Activated CD8-positive, alpha-beta memory T cell treated with anti-CD3 and anti-CD28 coated beads, Interleukin-2, amount 10 ng/mL, durations not matched to agents 7 days and 5 days (primary cell): ENCODE measurements around the gene SCN3A. TPM values are rescaled to one million over a fixed set of nuclear protein-coding genes. Genes with fewer than 3 reads are reported as not detected.

ENCODE experiments used
- ATAC-seq: fragments of 150-1000 bp; cut with Tn5 transposase; one replicate; pipeline ENCODE4 v1.10.0; 2021; ENCODE audit warnings: moderate library complexity
- CTCF ChIA-PET: fragments of 350-600 bp; sonication (Branson Sonifier 250); formaldehyde crosslinking; loops from one replicate; lab custom pipeline; 2021; ENCODE audit warnings: antibody characterized with exemption; lab: Charles Lee
- DNase-seq: peaks from one replicate; pipeline ENCODE4 v3.0.0-alpha.2; 2020
- H3K27ac Mint-ChIP-seq: one replicate; pipeline ENCODE4 v1.8.0; 2021; ENCODE audit warnings: mild to moderate bottlenecking, mixed read lengths
- H3K27me3 Mint-ChIP-seq: one replicate; pipeline ENCODE4 v1.8.0; 2021; ENCODE audit warnings: mixed read lengths
- H3K36me3 Mint-ChIP-seq: one replicate; pipeline ENCODE4 v1.8.0; 2021; ENCODE audit warnings: mild to moderate bottlenecking, mixed read lengths
- H3K4me1 Mint-ChIP-seq: one replicate; pipeline ENCODE4 v1.8.0; 2021; ENCODE audit warnings: mixed read lengths
- H3K4me3 Mint-ChIP-seq: one replicate; pipeline ENCODE4 v1.8.0; 2021; ENCODE audit warnings: mild to moderate bottlenecking, moderate library complexity, mixed read lengths
- H3K9me3 Mint-ChIP-seq: one replicate; pipeline ENCODE4 v1.8.0; 2022; ENCODE audit warnings: low read depth, mixed read lengths
- total RNA-seq, 2 experiments: library from RNA; stranded (reverse); gene quantifications; one replicate each; pipeline ENCODE4 v1.2.3, GENCODE V29; 2021

The SCN3A gene
- total RNA-seq, 2 experiments from 2014 or later: 0.07 TPM; not detected in 1

GRCh38 chr2:165214093-165214492 lies 10.2 kb upstream of the SCN3A start:
- no peak for DNase-seq
- Mint-ChIP-seq H3K27ac (no peak overlapping the region), H3K9me3 (no peaks in the 10 kb centered on the region), H3K27me3 (no peaks in the 10 kb centered on the region), H3K4me3 (no peak overlapping the region), H3K36me3 (no peaks in the 10 kb centered on the region), H3K4me1 (no peaks in the 10 kb centered on the region)
- CTCF ChIA-PET: no interaction called here
- no peak for ATAC-seq

DNA sequence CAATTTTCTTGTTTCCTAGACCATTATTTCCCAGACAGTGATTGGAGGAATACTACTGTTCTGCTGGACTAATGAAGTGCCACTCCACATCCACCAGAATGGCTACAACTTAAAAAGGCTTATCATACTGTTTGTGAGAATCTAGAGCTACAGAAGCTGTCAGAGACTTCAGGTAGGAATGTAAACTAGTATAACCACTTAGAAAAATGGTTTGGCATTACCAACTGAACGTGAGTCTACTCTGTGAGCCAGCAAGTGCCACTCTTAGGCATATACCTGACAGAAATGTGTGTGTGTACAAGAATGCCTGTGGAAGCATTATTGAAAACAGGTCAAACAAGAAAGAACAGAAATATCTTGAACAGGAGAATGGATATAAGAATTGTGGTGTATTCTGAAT lies 4.2 kb upstream of the SCN3A start:
- CTCF ChIA-PET: no interaction called here
- no peak for ATAC-seq
- Mint-ChIP-seq H3K27ac (no peak overlapping the region), H3K4me1 (peaks cover 3% of the 10 kb centered on the region), H3K9me3 (no peaks in the 10 kb centered on the region), H3K36me3 (no peaks in the 10 kb centered on the region), H3K27me3 (no peaks in the 10 kb centered on the region), H3K4me3 (no peak overlapping the region)
- DNase-seq: no peak

- CTCF ChIA-PET: no interaction called here
- H3K27ac Mint-ChIP-seq: no peak overlapping the region
- peaks cover 3% of the 10 kb centered on the region for H3K4me1 Mint-ChIP-seq
- ATAC-seq: no peak
- H3K36me3 Mint-ChIP-seq: no peaks in the 10 kb centered on the region
- DNase-seq: no peak
- no peaks in the 10 kb centered on the region for H3K27me3 Mint-ChIP-seq
- H3K9me3 Mint-ChIP-seq: no peaks in the 10 kb centered on the region
- H3K4me3 Mint-ChIP-seq: no peak overlapping the region
Observed at GRCh38 chr2:165205865-165206264, 2.0 kb upstream of the SCN3A start.

DNA sequence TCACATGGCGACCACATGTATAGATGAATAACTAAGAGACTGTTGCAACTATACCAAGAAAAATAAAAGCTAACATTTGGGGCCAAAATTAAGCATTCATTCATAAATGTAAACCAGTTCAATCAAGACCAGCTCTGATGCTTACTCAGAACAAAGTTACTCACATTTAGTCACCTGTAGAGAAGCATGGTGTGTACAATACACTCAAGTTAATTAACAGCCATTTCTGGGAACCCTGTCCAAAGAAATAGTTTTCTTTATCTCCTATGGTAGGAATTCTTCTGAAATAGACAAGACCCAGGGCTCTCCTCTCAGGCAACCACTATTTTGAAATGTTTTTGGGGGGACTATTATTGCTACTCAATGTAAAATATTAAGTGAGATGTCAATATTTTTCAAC lies 1.6 kb downstream of the SCN3A start:
- Mint-ChIP-seq H3K9me3 (no peaks in the 10 kb centered on the region), H3K4me3 (no peak overlapping the region), H3K4me1 (peaks cover 3% of the 10 kb centered on the region), H3K27ac (no peak overlapping the region), H3K27me3 (no peaks in the 10 kb centered on the region), H3K36me3 (no peaks in the 10 kb centered on the region)
- DNase-seq (no peak), ATAC-seq (no peak)
- CTCF ChIA-PET: no interaction called here

GRCh38 chr2:165198181-165198580 lies 5.7 kb downstream of the SCN3A start:
- Mint-ChIP-seq H3K4me1 (no peaks in the 10 kb centered on the region), H3K36me3 (no peaks in the 10 kb centered on the region), H3K4me3 (no peak overlapping the region), H3K27me3 (no peaks in the 10 kb centered on the region), H3K27ac (no peak overlapping the region), H3K9me3 (no peaks in the 10 kb centered on the region)
- CTCF ChIA-PET: no interaction called here
- DNase-seq (no peak), ATAC-seq (no peak)

DNA sequence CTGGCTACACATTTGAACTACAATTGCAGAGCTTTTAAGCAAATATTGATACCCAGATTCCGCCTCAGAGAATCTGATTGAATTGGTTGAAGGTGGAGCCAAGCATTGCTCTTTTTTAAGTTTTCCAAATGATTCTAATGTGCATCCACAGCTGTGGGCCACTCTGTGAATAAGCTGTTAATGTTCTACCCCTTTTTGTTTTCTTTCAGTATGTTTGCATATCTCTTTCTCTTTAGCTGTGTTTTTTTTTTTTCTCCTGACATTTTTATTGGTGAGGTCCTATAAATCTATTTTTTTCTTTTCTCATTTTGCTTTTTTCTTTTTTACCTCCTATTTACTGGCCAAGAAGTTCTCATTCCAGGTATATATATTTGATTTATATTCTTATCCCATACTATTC lies 6.5 kb downstream of the SCN3A start:
- H3K27me3 Mint-ChIP-seq: no peaks in the 10 kb centered on the region
- no peaks in the 10 kb centered on the region for H3K36me3 Mint-ChIP-seq
- H3K27ac Mint-ChIP-seq: no peak overlapping the region
- H3K4me1 Mint-ChIP-seq: no peaks in the 10 kb centered on the region
- H3K4me3 Mint-ChIP-seq: no peak overlapping the region
- DNase-seq: no peak
- CTCF ChIA-PET: interaction anchor here (0.6 kb wide), 1 partner anchor 847 kb away, joined by 4 read pairs; no protein-coding TSS in a partner anchor
- H3K9me3 Mint-ChIP-seq: no peaks in the 10 kb centered on the region
- no peak for ATAC-seq

GRCh38 chr2:165196411-165196810 lies 7.4 kb downstream of the SCN3A start:
- Mint-ChIP-seq H3K27ac (no peak overlapping the region), H3K9me3 (no peaks in the 10 kb centered on the region), H3K4me3 (no peak overlapping the region), H3K27me3 (no peaks in the 10 kb centered on the region), H3K36me3 (no peaks in the 10 kb centered on the region), H3K4me1 (no peaks in the 10 kb centered on the region)
- ATAC-seq: no peak
- no peak for DNase-seq
- CTCF ChIA-PET: no interaction called here

- CTCF ChIA-PET: no interaction called here
- H3K36me3 Mint-ChIP-seq: no peaks in the 10 kb centered on the region
- no peak overlapping the region for H3K4me3 Mint-ChIP-seq
- DNase-seq (no peak), ATAC-seq (no peak)
- H3K4me1 Mint-ChIP-seq: no peaks in the 10 kb centered on the region
- H3K9me3 Mint-ChIP-seq: no peaks in the 10 kb centered on the region
- H3K27me3 Mint-ChIP-seq: no peaks in the 10 kb centered on the region
- H3K27ac Mint-ChIP-seq: no peak overlapping the region
Observed at GRCh38 chr2:165193178-165193777, 10.6 kb downstream of the SCN3A start.

GRCh38 chr2:165192729-165193128 lies 11.1 kb downstream of the SCN3A start:
- CTCF ChIA-PET: no interaction called here

DNA sequence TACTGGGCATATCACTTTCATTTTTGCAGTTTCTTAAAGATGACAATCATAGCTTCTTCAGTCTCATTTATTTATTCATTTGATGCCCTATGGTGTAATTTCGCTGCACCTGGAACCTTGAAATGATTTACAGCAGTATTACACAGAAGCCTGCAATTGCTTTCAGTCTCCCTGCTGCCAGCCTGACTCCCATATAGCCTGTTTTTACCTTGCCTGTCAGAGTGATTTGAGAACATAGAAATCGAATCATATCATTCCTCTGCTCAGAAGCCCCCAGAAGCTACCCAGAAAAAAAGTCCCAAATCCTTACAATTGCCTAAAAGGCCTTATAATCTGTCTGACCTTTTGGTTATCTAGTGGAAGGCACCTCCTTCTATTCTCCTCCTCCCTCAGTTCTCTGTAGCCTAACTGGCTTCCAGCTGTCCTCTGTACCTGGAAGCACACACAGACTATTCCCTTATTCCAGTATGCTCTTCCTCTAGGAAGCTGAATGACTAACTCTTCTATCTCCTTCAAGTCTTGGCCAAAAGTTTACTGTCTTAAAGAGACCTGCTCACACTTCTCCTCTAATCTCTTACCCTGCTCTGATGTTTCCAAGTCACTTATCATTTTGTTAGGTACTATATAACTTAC lies 12.6 kb downstream of the SCN3A start:
- Mint-ChIP-seq H3K9me3 (no peaks in the 10 kb centered on the region), H3K27me3 (no peaks in the 10 kb centered on the region), H3K4me3 (no peak overlapping the region), H3K4me1 (no peaks in the 10 kb centered on the region), H3K27ac (no peak overlapping the region), H3K36me3 (no peaks in the 10 kb centered on the region)
- DNase-seq: no peak
- no peak for ATAC-seq
- CTCF ChIA-PET: interaction anchor here (1.4 kb wide), 1 partner anchor 12 kb away, joined by 3 read pairs; the partner anchor contains the start of gene SCN3A

More at GRCh38 chr2:165192729-165193128, 11.1 kb downstream of the SCN3A start:
- Mint-ChIP-seq H3K4me3 (no peak overlapping the region), H3K27ac (no peak overlapping the region), H3K27me3 (no peaks in the 10 kb centered on the region), H3K9me3 (no peaks in the 10 kb centered on the region), H3K4me1 (no peaks in the 10 kb centered on the region), H3K36me3 (no peaks in the 10 kb centered on the region)
- ATAC-seq (no peak), DNase-seq (no peak)

DNA sequence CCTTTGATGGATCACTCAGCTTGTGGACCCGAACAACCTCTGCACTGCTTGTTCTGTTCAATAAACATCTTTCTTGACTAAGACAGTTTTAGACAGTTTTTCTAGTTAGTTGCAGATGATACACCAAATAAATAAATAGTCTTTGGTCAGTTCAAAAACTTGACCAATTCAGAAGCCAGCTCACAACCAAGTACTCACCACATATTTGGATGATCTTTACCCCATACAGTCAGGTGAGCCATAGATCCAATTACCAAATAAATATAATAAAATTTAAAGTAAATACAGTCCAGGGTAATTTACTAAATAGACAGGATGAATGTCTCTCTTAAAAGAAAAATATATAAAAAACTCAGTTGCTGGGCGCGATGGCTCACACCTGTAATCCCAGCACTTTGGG lies 18.2 kb downstream of the SCN3A start:
- Mint-ChIP-seq H3K27me3 (no peaks in the 10 kb centered on the region), H3K9me3 (no peaks in the 10 kb centered on the region), H3K4me3 (no peak overlapping the region), H3K27ac (no peak overlapping the region), H3K4me1 (no peaks in the 10 kb centered on the region), H3K36me3 (no peaks in the 10 kb centered on the region)
- DNase-seq (no peak), ATAC-seq (no peak)
- CTCF ChIA-PET: no interaction called here

GRCh38 chr2:165182029-165182428 lies 21.8 kb downstream of the SCN3A start:
- Mint-ChIP-seq H3K27ac (no peak overlapping the region), H3K9me3 (no peaks in the 10 kb centered on the region), H3K4me3 (no peak overlapping the region), H3K27me3 (no peaks in the 10 kb centered on the region), H3K4me1 (no peaks in the 10 kb centered on the region), H3K36me3 (no peaks in the 10 kb centered on the region)
- no peak for ATAC-seq
- CTCF ChIA-PET: no interaction called here
- no peak for DNase-seq

GRCh38 chr2:165176780-165177179 lies 27.1 kb downstream of the SCN3A start:
- no peak for DNase-seq

DNA sequence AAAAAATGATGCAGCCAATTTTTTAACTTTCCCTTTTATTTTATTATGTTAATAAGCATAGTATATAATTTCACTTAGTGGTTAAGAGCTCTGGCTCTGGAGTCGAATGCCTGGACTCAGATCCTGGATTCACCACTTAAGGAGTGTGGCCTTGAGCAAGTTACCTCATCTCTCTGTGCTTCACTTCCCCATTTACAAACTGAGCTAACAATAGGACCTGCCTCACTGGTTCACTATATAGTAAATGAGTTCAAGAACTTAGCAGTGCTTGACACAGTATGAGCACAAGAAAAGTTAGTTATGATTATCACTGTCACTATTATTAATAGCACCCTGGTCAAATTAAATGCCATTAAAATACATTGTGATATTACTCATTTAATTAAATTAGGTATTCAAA lies 30.6 kb downstream of the SCN3A start:
- H3K27me3 Mint-ChIP-seq: no peaks in the 10 kb centered on the region
- no peak overlapping the region for H3K27ac Mint-ChIP-seq

More at GRCh38 chr2:165176780-165177179, 27.1 kb downstream of the SCN3A start:
- no peak overlapping the region for H3K27ac Mint-ChIP-seq
- CTCF ChIA-PET: no interaction called here
- no peaks in the 10 kb centered on the region for H3K9me3 Mint-ChIP-seq
- no peaks in the 10 kb centered on the region for H3K36me3 Mint-ChIP-seq
- no peak overlapping the region for H3K4me3 Mint-ChIP-seq
- no peaks in the 10 kb centered on the region for H3K27me3 Mint-ChIP-seq
- H3K4me1 Mint-ChIP-seq: no peaks in the 10 kb centered on the region
- no peak for ATAC-seq

More for the DNA sequence above, 30.6 kb downstream of the SCN3A start:
- DNase-seq (no peak), ATAC-seq (no peak)
- no peaks in the 10 kb centered on the region for H3K9me3 Mint-ChIP-seq
- no peaks in the 10 kb centered on the region for H3K36me3 Mint-ChIP-seq
- no peak overlapping the region for H3K4me3 Mint-ChIP-seq
- H3K4me1 Mint-ChIP-seq: no peaks in the 10 kb centered on the region
- CTCF ChIA-PET: no interaction called here
